ENCODE data around the gene CRADD. TPM values are rescaled to one million over a fixed set of nuclear protein-coding genes. Genes with fewer than 3 reads are reported as not detected.

CRADD gene
- total RNA-seq, 1 donor from 2014 or later: 18.8 TPM

GRCh38 chr12:93757792-93758694 lies 80.9 kb downstream of the CRADD start:
- H3K4me1 Mint-ChIP-seq (ENCODE audit: low read depth, unreplicated experiment): peaks cover 18% of the 10 kb centered on the region
- no peak for TF ChIP-seq CTCF (IDR thresholded peaks at IDR 0.05; ENCODE audit: partially characterized antibody, unreplicated experiment)
- H3K27me3 Mint-ChIP-seq (ENCODE audit: unreplicated experiment): peaks cover 5% of the 10 kb centered on the region
- peaks cover 12% of the 10 kb centered on the region for H3K9me3 Mint-ChIP-seq (ENCODE audit: unreplicated experiment)
- no peak overlapping the region for H3K27ac Mint-ChIP-seq (ENCODE audit: unreplicated experiment)
- peaks cover 22% of the 10 kb centered on the region for H3K36me3 Mint-ChIP-seq (ENCODE audit: unreplicated experiment)
- no peak overlapping the region for H3K4me3 Mint-ChIP-seq (ENCODE audit: unreplicated experiment)
- DNase-seq: no peak

- DNase-seq: no peak
- H3K27ac Mint-ChIP-seq (ENCODE audit: unreplicated experiment): no peak overlapping the region
- H3K4me3 Mint-ChIP-seq (ENCODE audit: unreplicated experiment): no peak overlapping the region
- H3K27me3 Mint-ChIP-seq (ENCODE audit: unreplicated experiment): peaks cover 5% of the 10 kb centered on the region
- peaks cover 22% of the 10 kb centered on the region for H3K4me1 Mint-ChIP-seq (ENCODE audit: low read depth, unreplicated experiment)
- TF ChIP-seq CTCF (IDR thresholded peaks at IDR 0.05; ENCODE audit: partially characterized antibody, unreplicated experiment): no peak
- peaks cover 10% of the 10 kb centered on the region for H3K9me3 Mint-ChIP-seq (ENCODE audit: unreplicated experiment)
- H3K36me3 Mint-ChIP-seq (ENCODE audit: unreplicated experiment): peaks cover 15% of the 10 kb centered on the region
These were observed 81.7 kb downstream of the CRADD start for GRCh38 chr12:93758801-93759373.

- Mint-ChIP-seq H3K4me1 (ENCODE audit: low read depth, unreplicated experiment) (peaks cover 28% of the 10 kb centered on the region), H3K9me3 (ENCODE audit: unreplicated experiment) (peaks cover 9% of the 10 kb centered on the region), H3K36me3 (ENCODE audit: unreplicated experiment) (peaks cover 9% of the 10 kb centered on the region), H3K27ac (ENCODE audit: unreplicated experiment) (no peak overlapping the region), H3K27me3 (ENCODE audit: unreplicated experiment) (peaks cover 5% of the 10 kb centered on the region), H3K4me3 (ENCODE audit: unreplicated experiment) (no peak overlapping the region)
- no peak for DNase-seq
- no peak for TF ChIP-seq CTCF (IDR thresholded peaks at IDR 0.05; ENCODE audit: partially characterized antibody, unreplicated experiment)
These were observed 82.4 kb downstream of the CRADD start for GRCh38 chr12:93759512-93760081.

- DNase-seq: no peak
- H3K9me3 Mint-ChIP-seq (ENCODE audit: unreplicated experiment): peaks cover 8% of the 10 kb centered on the region
- peaks cover 28% of the 10 kb centered on the region for H3K4me1 Mint-ChIP-seq (ENCODE audit: low read depth, unreplicated experiment)
- no peak overlapping the region for H3K4me3 Mint-ChIP-seq (ENCODE audit: unreplicated experiment)
- peaks cover 3% of the 10 kb centered on the region for H3K27me3 Mint-ChIP-seq (ENCODE audit: unreplicated experiment)
- H3K27ac Mint-ChIP-seq (ENCODE audit: unreplicated experiment): no peak overlapping the region
- peaks cover 5% of the 10 kb centered on the region for H3K36me3 Mint-ChIP-seq (ENCODE audit: unreplicated experiment)
- no peak for TF ChIP-seq CTCF (IDR thresholded peaks at IDR 0.05; ENCODE audit: partially characterized antibody, unreplicated experiment)
These were observed 83.2 kb downstream of the CRADD start for GRCh38 chr12:93760275-93760875.
